Left colon (tissue), 2 donors: Measurements from ENCODE around the gene PSMA4. TPM values are rescaled to one million over a fixed set of nuclear protein-coding genes. Genes with fewer than 3 reads are reported as not detected.
"Not testable (repeated sequence)": the region's sequence is repeated elsewhere in the genome, so short reads cannot be mapped to it uniquely, and the experiment has no call there.

Source experiments
- ATAC-seq: fragments of 200-7000 bp; cut with Tn5 transposase; one replicate; pipeline ENCODE4 v1.9.1; 2020; ENCODE audit warnings: mild to moderate bottlenecking, moderate library complexity
- DNase-seq, 2 donors: peaks; one replicate each; pipeline ENCODE4 v3.0.0-alpha.2; 2020
- intact Hi-C, 2 donors: fragments of 100-400 bp; cut with DNase I in 1 of 2; cut with micrococcal nuclease in 1 of 2; formaldehyde crosslinking; loops; one replicate each; pipeline versions ENCODE4 v1.11.2 to v1.14.0; 2022; cut with DNase I, micrococcal nuclease
- total RNA-seq, 2 donors: library from RNA; stranded (reverse); fragmentation: NEBNext Ultra II Directional; extraction: Animal tissue kit (Norgen Biotek cat#: 25700); gene quantifications; one replicate each; pipeline ENCODE4 v1.2.1, GENCODE V29; 2021
- donor health status: DM: no; HTN: no; CAD: no.
- donor health status: DM: yes; HTN: yes; CAD: no.

Gene PSMA4
- total RNA-seq, 2 donors from 2014 or later: 127 to 157 TPM

DNA sequence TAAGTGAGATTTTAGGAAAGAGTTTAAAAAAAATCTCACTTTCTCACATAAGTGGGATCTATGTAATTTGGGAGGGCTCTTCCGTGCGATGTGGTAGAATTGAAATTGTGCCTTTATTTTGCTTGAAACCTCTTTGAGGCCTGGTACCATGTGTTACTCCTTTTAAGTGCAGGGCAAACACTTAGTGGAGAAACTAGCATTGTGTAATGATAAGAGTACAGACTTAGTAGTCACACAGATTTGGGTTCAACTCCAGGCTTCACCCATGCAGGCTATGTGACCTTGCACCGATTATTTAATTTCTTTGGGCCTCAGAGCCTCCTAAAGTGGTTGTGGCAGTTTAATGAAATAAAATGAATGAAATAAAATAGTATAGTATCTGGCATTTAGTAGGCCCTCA is 2.4 kb downstream of the PSMA4 start:
- ATAC-seq: no peak
- no peak for DNase-seq
- intact Hi-C loops: no loop called here

- ATAC-seq: no peak
- DNase-seq: no peak
- intact Hi-C loops: no loop called here
Measured at GRCh38 chr15:78550194-78550593, 9.9 kb downstream of the PSMA4 start.

- no peak for ATAC-seq
- DNase-seq: no peak
- intact Hi-C loops: no loop called here
Measured at GRCh38 chr15:78550815-78551214, 10.6 kb downstream of the PSMA4 start.

DNA sequence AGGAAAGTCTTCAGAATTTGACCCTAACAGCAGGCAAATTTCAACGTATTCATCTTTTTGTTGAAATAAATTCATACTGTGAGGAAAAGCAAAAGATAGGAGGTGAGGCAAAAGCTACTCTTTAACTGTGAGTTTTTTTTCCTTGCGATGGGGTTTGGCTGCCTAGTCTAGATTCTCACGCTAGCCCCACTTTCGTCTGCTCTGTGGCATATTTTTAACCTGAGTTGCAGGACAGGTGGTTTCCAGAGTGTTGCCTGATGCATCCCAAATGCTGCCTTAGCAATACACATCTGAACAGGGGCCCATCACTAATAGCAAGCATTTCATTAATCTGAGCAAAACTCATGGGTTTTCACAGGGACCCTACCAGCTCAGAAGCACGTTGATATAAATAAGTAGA is 11.7 kb downstream of the PSMA4 start:
- no peak for DNase-seq

DNA sequence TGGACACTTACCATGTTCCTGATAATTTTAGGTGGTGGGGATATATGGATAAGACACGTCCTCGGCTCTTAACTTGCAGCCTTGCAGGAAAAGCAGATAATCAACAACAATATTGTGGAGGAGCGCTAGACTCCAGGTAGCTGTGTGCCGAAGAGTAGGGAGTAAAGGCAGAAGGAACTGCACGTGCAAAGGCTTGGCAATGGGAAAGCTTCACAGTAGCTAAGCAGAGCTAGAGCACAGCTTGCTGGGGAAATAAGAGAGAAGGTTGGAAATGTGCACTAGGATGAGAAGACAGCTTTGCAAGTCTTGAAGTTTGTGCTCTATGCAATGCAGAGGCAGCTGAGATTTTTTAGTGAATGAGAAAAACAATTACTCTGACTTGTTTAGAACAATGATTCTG is 12.4 kb downstream of the PSMA4 start:
- ATAC-seq (no peak), DNase-seq (no peak)
- intact Hi-C loops: no loop called here

More for the DNA sequence above, 11.7 kb downstream of the PSMA4 start:
- no peak for ATAC-seq
- intact Hi-C loops: no loop called here

GRCh38 chr15:78560201-78560600 is 20.0 kb downstream of the PSMA4 start:
- intact Hi-C loops, ATAC-seq, DNase-seq: not testable (repeated sequence)

GRCh38 chr15:78561490-78561889 is 21.2 kb downstream of the PSMA4 start:
- intact Hi-C loops: no loop called here
- ATAC-seq (no peak), DNase-seq (no peak)

GRCh38 chr15:78563092-78563491 is 22.8 kb downstream of the PSMA4 start:
- intact Hi-C loops: no loop called here
- no peak for ATAC-seq
- no peak for DNase-seq

GRCh38 chr15:78564743-78565096 is 24.5 kb downstream of the PSMA4 start:
- ATAC-seq (no peak), DNase-seq (peak in 1 of 2 donors; percentile 23)
- intact Hi-C loops: no loop called here

GRCh38 chr15:78565097-78565950 is 25.1 kb downstream of the PSMA4 start, which contains the start of gene CHRNA5:
Gene CHRNA5 (plus strand): TSS chr15:78565520. CDS start chr15:78565720, 200 bp downstream.
- intact Hi-C loops: no loop called here
- DNase-seq (peak; percentile 88 to 93), ATAC-seq (peak; percentile 94)

DNA sequence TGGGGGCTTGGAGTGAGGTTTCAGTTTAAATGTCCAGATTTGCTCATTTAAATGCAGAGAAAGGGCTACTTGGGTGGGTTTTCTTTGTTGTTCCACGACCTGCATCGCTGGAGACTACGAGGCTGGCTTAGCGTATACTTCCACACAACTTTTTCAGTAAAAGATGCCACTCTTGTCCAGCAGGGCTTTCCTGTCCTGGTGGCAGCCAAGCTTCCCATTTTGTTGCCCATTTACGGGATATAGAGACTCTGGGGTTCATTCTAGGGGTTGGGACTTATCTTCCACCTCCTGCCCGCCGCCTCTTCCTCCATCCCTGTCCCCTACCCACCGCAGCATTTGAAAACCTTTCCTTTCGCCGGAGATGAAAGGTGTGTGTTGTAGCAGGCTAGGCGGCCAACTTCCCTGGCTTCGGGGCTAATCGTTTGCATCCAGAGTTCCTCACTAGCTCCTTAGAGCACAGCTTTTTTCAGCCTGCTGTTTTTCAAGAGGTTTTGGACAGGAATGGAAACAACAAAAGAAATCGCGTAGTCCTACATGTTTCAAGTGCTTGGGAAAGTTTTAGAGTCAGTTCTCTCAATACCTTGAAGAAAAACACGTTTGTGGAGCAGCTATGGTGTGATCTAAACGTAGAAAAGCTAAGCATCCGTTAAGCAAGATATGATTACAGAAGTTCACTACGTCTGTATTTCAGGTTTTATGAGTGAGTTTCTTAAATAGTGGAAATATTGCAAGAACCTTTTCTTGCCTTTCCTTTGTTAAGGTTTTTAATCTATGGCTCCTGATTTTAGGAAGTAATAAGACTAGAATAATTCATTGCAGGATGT is 25.9 kb downstream of the PSMA4 start:
- ATAC-seq: peak; percentile 26
- peak in 1 of 2 donors; percentile 29 for DNase-seq
- intact Hi-C loops: no loop called here

DNA sequence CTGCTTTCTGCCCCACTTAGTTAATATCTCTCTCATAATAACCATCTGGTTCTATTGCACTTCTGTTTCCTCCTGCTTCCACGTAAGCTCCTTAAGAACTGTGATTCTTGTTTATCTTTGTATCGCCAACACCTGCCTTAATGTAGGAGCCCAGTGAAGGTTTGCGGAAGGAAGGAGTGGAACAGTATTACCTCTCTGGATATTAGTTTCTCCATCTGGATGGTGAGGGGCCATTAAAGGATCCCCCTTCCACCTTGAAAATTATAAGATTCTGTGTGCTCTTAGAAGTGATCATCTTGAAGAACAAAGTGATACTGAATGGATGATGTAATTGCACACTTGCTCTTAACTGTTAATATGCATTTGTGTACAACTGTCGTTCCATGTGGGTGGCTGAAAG is 27.3 kb downstream of the PSMA4 start:
- intact Hi-C loops: no loop called here
- DNase-seq: no peak
- ATAC-seq: no peak

DNA sequence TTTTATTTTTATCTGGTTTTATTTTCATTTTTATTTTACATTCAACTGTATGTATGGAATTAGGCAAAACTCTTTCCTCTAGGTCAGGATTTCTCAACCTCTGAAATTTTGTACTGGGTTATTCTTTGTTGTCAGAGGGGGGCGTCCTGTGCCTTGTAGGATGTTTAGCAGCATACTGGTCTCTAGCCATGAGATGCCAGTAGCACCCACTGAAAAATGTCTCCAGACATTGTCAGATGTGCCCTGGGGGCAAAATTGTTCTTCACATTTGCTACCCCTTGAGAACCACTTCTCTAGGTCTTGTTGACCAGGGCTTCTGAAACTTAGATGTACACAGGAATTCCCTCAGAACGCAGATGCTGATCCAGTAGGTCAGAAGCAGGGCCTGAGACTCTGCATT is 30.5 kb downstream of the PSMA4 start:
- ATAC-seq (no peak), DNase-seq (no peak)
- intact Hi-C loops: no loop called here

DNA sequence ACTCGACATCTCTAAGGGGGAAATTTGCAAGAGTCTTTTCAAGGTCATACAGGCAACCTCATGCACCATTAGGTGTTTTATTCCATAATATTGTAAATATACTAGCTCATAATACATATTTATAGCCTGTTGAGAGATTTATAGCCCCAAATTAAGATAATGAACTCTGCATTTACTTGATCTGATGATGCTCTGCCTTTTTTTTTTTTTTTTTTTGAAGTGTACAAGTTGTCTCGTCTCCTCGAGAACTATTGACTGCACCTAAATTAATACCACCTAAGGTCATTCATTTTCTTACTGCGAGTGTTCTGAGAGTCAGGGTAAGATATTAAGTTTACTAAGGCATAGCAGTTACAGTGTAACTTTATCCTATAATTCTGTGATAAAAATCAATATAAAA is 31.1 kb downstream of the PSMA4 start:
- no peak for ATAC-seq
- DNase-seq: no peak
- intact Hi-C loops: no loop called here

DNA sequence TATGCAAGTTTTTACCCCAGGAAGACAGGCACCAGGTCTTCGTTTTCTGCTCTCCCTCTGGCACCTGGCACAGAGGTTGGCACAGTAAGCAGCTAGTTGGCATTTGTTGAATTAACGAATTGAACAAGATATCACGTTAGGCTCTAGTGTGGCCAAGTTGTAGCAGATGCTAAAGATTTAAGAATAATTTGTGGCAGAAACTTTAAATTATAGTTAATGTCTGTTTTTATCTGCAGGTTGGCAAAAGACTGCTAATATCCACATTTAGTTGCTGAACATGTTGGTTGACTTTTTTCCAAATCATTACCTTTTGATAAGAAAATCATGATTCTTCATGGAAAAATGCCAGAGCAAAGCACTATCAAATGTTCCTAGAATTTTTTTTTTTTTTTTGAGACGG is 33.2 kb downstream of the PSMA4 start:
- no peak for DNase-seq
- intact Hi-C loops: no loop called here
- no peak for ATAC-seq

- intact Hi-C loops: no loop called here
- DNase-seq (no peak), ATAC-seq (no peak)
Measured at GRCh38 chr15:78574944-78575343, 34.7 kb downstream of the PSMA4 start.

GRCh38 chr15:78597583-78597982 is 57.3 kb downstream of the PSMA4 start:
- intact Hi-C loops: no loop called here
- ATAC-seq (no peak), DNase-seq (no peak)

- intact Hi-C loops: no loop called here
- DNase-seq (no peak), ATAC-seq (no peak)
Measured at GRCh38 chr15:78598348-78598747, 58.1 kb downstream of the PSMA4 start.

GRCh38 chr15:78599189-78599588 is 58.9 kb downstream of the PSMA4 start:
- intact Hi-C loops: no loop called here
- DNase-seq (no peak), ATAC-seq (no peak)
